Keratinocyte (primary cell): ENCODE measurements around the gene GARIN5B. TPM values are rescaled to one million over a fixed set of nuclear protein-coding genes. Genes with fewer than 3 reads are reported as not detected.
A peak's percentile ranks its signal among the peaks of the same experiment; 100 is the strongest.

Experiments
- DNase-seq: peaks from one replicate; pipeline ENCODE4 v3.0.0-alpha.2; 2011; ENCODE audit warnings: low read depth, missing footprints, low spot score
- FAIRE-seq: peaks from 2 replicates; lab custom pipeline; 2011; peaks lifted over from hg19 to GRCh38; lab: Jason Lieb, UNC
- H2AFZ ChIP-seq: 2 replicates; pipeline ENCODE4 v1.6.0; 2012; ENCODE audit warnings: low read length, control low read depth, inconsistent platforms; ENCODE audit not compliant: control insufficient read depth
- H3K27ac ChIP-seq: 2 replicates; pipeline ENCODE4 v1.5.1; 2011; ENCODE audit warnings: low read length; ENCODE audit not compliant: control insufficient read depth, insufficient read depth
- H3K27me3 ChIP-seq: 3 replicates; pipeline ENCODE4 v1.6.0; 2011; ENCODE audit warnings: low read length; ENCODE audit not compliant: control insufficient read depth, insufficient read depth; ENCODE audit errors: extremely low read depth
- H3K36me3 ChIP-seq, 2 experiments: 2 replicates in 1 of 2; 3 replicates in 1 of 2; pipeline ENCODE4 v1.5.1; 2011; ENCODE audit warnings: low read length in 2 of 2, mild to moderate bottlenecking in 1 of 2; ENCODE audit not compliant: control insufficient read depth in 2 of 2, insufficient read depth in 2 of 2; ENCODE audit errors: extremely low read depth in 1 of 2
- H3K4me1 ChIP-seq: 3 replicates; pipeline ENCODE4 v1.5.1; 2011; ENCODE audit warnings: low read length; ENCODE audit not compliant: control insufficient read depth, insufficient read depth; ENCODE audit errors: extremely low read depth
- H3K4me2 ChIP-seq: 3 replicates; pipeline ENCODE4 v1.6.0; 2011; ENCODE audit warnings: low read depth, low read length; ENCODE audit not compliant: control insufficient read depth, insufficient read depth; ENCODE audit errors: extremely low read depth
- H3K4me3 ChIP-seq, 3 experiments: fragments of 200-600 bp in 1 of 3; sonication (generic) in 1 of 3; 2 replicates in 2 of 3; 3 replicates in 1 of 3; pipeline ENCODE4 v1.5.1; 2011 to 2016; ENCODE audit warnings: low read length in 3 of 3, mild to moderate bottlenecking in 3 of 3, control low read depth in 2 of 3, inconsistent platforms in 1 of 3, low read depth in 1 of 3, mixed read lengths in 1 of 3, mixed run types in 1 of 3, moderate library complexity in 1 of 3; ENCODE audit not compliant: control insufficient read depth in 2 of 3, insufficient read depth in 2 of 3; ENCODE audit errors: extremely low read depth in 1 of 3
- H3K79me2 ChIP-seq: 2 replicates; pipeline ENCODE4 v1.6.0; 2012; ENCODE audit warnings: low read length; ENCODE audit not compliant: control insufficient read depth, insufficient read depth
- H3K9ac ChIP-seq: 3 replicates; pipeline ENCODE4 v1.6.0; 2011; ENCODE audit warnings: low read length; ENCODE audit not compliant: control insufficient read depth, insufficient read depth; ENCODE audit errors: extremely low read depth
- H3K9me1 ChIP-seq: 3 replicates; pipeline ENCODE4 v1.6.0; 2011; ENCODE audit warnings: low read length; ENCODE audit not compliant: control insufficient read depth, insufficient read depth; ENCODE audit errors: extremely low read depth
- H3K9me3 ChIP-seq: 2 replicates; pipeline ENCODE4 v1.5.1; 2012; ENCODE audit warnings: low read depth, low read length; ENCODE audit not compliant: control insufficient read depth
- H4K20me1 ChIP-seq: 3 replicates; pipeline ENCODE4 v1.6.0; 2011; ENCODE audit warnings: low read length; ENCODE audit not compliant: control insufficient read depth, insufficient read depth; ENCODE audit errors: extremely low read depth
- CTCF ChIP-seq, 3 experiments: IDR thresholded peaks in 1 of 3; conservative IDR thresholded peaks in 1 of 3; optimal IDR thresholded peaks in 1 of 3; 2 replicates in 2 of 3; 3 replicates in 1 of 3; pipeline versions ENCODE3 to v1.5.1; 2011; ENCODE audit warnings: low read length in 3 of 3, mild to moderate bottlenecking in 3 of 3, moderate library complexity in 2 of 3, control low read depth in 1 of 3, inconsistent platforms in 1 of 3; ENCODE audit not compliant: insufficient read depth in 2 of 3; ENCODE audit errors: extremely low read depth in 1 of 3
- EZH2 ChIP-seq: IDR thresholded peaks from one replicate; pipeline ENCODE4 v1.6.1; 2012; ENCODE audit warnings: inconsistent platforms, mild to moderate bottlenecking, low read length, moderate library complexity
- dilution Hi-C: fragments of 300-500 bp; cut with MboI; formaldehyde crosslinking; loops from one replicate; pipeline ENCODE4 v1.7.0; 2020; ENCODE audit warnings: low sequenced_read_pairs; ENCODE audit not compliant: extremely low pct_ligation_motif_present
- polyA plus RNA-seq, 5 experiments: library from polyadenylated mRNA; depleted of rRNA in 3 of 5; stranded (reverse) in 3 of 5; stranded (forward) in 1 of 5; unstranded in 1 of 5; fragments of >200 nt; gene quantifications; 1 replicate in 1 of 5; 2 replicates in 3 of 5; 3 replicates in 1 of 5; pipeline versions ENCODE4 v1.2.1 to v1.2.3, GENCODE V29; 2011 to 2012; ENCODE audit warnings: missing spikeins in 2 of 5, low read depth in 1 of 5, low replicate concordance in 1 of 5

Gene GARIN5B
- polyA plus RNA-seq, 1 donor (not counting 4 experiments of a cell fraction or from before 2014, with no cell fraction given), result not detected

- FAIRE-seq (no peak), DNase-seq (no peak)
- H2AFZ ChIP-seq, result no peak overlapping the region
- H3K9me3 ChIP-seq, result no peaks in the 10 kb centered on the region
- no peaks in the 10 kb centered on the region for H4K20me1 ChIP-seq
- TF ChIP-seq CTCF (optimal IDR thresholded peaks at IDR 0.05 in 1 of 3, IDR thresholded peaks at IDR 0.05 in 1 of 3, conservative IDR thresholded peaks at IDR 0.05 in 1 of 3; ENCODE audit: extremely low read depth in 1 of 3, insufficient read depth in 2 of 3, low read length in 3 of 3), result no peak
- no peak for TF ChIP-seq EZH2
- H3K79me2 ChIP-seq, result peaks cover 5% of the 10 kb centered on the region
- peak overlapping the region; percentile 96 for H3K4me2 ChIP-seq
- peaks cover 33% of the 10 kb centered on the region for H3K4me1 ChIP-seq
- H3K27me3 ChIP-seq, result no peaks in the 10 kb centered on the region
- peak overlapping the region; percentile 64 to 83 (median 78) for H3K4me3 ChIP-seq
- peaks cover 0 to 10% of the 10 kb centered on the region in 2 experiments for H3K36me3 ChIP-seq
- H3K9ac ChIP-seq, result peak overlapping the region; percentile 93
- no peaks in the 10 kb centered on the region for H3K9me1 ChIP-seq
- dilution Hi-C loops, result no loop called here
- H3K27ac ChIP-seq, result peak overlapping the region; percentile 90
These were observed 22.9 kb downstream of the GARIN5B start for GRCh38 chr19:55339889-55340783.

GRCh38 chr19:55339105-55339888 lies 23.8 kb downstream of the GARIN5B start, which contains the start of gene KMT5C:
Gene KMT5C (plus strand): TSS chr19:55339876. CDS start chr19:55341937, 2,061 bp downstream.
- Histone ChIP-seq H3K27me3 (no peaks in the 10 kb centered on the region), H4K20me1 (no peaks in the 10 kb centered on the region), H3K79me2 (peaks cover 5% of the 10 kb centered on the region), H3K4me2 (peak within 1 kb of the TSS; percentile 96), H3K9me3 (no peaks in the 10 kb centered on the region), H3K27ac (peak within 1 kb of the TSS; percentile 99), H3K9ac (peak within 1 kb of the TSS; percentile 96), H3K4me1 (peaks cover 31% of the 10 kb centered on the region), H3K36me3 (peaks cover 0 to 8% of the 10 kb centered on the region in 2 experiments), H3K4me3 (peak within 1 kb of the TSS; percentile 64 to 83 (median 78)), H3K9me1 (no peaks in the 10 kb centered on the region), H2AFZ (no peak within 1 kb of the TSS)
- DNase-seq (peak; percentile 100), FAIRE-seq (peak; percentile 82)
- dilution Hi-C loops, result no loop called here
- TF ChIP-seq EZH2, result no peak
- peak; percentile 11 to 48 (median 22) for TF ChIP-seq CTCF (optimal IDR thresholded peaks at IDR 0.05 in 1 of 3, IDR thresholded peaks at IDR 0.05 in 1 of 3, conservative IDR thresholded peaks at IDR 0.05 in 1 of 3; ENCODE audit: extremely low read depth in 1 of 3, insufficient read depth in 2 of 3, low read length in 3 of 3)
